Liver (tissue), 3 donors: ENCODE measurements around the gene PTTG1IP.

ENCODE experiments used
- CTCF ChIP-seq: fragments of 150-350 bp; IDR thresholded peaks from 2 replicates; pipeline ENCODE4 v1.5.1; 2017; ENCODE audit warnings: improper control_type of control experiment, low read depth, low read length; ENCODE audit not compliant: missing input control
- FOXA1 ChIP-seq: IDR thresholded peaks from 2 replicates; pipeline ENCODE4 v1.6.1; 2016; ENCODE audit warnings: antibody characterized with exemption
- GABPA ChIP-seq, 2 donors: IDR thresholded peaks in 1 of 2; conservative IDR thresholded peaks in 1 of 2; 2 replicates each; pipeline ENCODE4 v1.6.1; 2016; ENCODE audit warnings: antibody characterized with exemption in 2 of 2, mild to moderate bottlenecking in 1 of 2, moderate library complexity in 1 of 2
- MAX ChIP-seq: IDR thresholded peaks from 2 replicates; pipeline ENCODE4 v1.6.1; 2016; ENCODE audit warnings: antibody characterized with exemption
- RAD21 ChIP-seq, 2 donors: IDR thresholded peaks; 2 replicates each; pipeline ENCODE4 v1.6.1; 2016; ENCODE audit warnings: antibody characterized with exemption in 2 of 2, mild to moderate bottlenecking in 2 of 2
- RXRA ChIP-seq, 2 donors: IDR thresholded peaks; 2 replicates each; pipeline ENCODE4 v1.6.1; 2017 to 2018; ENCODE audit warnings: antibody characterized with exemption in 2 of 2, mild to moderate bottlenecking in 1 of 2
- TAF1 ChIP-seq: conservative IDR thresholded peaks from 2 replicates; pipeline ENCODE4 v1.6.1; 2016; ENCODE audit warnings: antibody characterized with exemption, mild to moderate bottlenecking
- YY1 ChIP-seq: IDR thresholded peaks from 2 replicates; pipeline ENCODE4 v1.6.1; 2016; ENCODE audit warnings: antibody characterized with exemption, mild to moderate bottlenecking
- TF ChIP-seq, protein P1 (sequence below): IDR thresholded peaks from 2 replicates; pipeline ENCODE4 v1.6.1; 2016; ENCODE audit warnings: antibody characterized with exemption, mild to moderate bottlenecking
- donor health status: healthy.
- donor health status: healthy.

- TF ChIP-seq MAX = no peak
- TF ChIP-seq RXRA (IDR thresholded peaks at IDR 0.05) = no peak
- no peak for TF ChIP-seq CTCF
- TF ChIP-seq RAD21 (IDR thresholded peaks at IDR 0.05) = no peak
- no peak for TF ChIP-seq YY1
- no peak for TF ChIP-seq TAF1
- TF ChIP-seq, protein P1, sequence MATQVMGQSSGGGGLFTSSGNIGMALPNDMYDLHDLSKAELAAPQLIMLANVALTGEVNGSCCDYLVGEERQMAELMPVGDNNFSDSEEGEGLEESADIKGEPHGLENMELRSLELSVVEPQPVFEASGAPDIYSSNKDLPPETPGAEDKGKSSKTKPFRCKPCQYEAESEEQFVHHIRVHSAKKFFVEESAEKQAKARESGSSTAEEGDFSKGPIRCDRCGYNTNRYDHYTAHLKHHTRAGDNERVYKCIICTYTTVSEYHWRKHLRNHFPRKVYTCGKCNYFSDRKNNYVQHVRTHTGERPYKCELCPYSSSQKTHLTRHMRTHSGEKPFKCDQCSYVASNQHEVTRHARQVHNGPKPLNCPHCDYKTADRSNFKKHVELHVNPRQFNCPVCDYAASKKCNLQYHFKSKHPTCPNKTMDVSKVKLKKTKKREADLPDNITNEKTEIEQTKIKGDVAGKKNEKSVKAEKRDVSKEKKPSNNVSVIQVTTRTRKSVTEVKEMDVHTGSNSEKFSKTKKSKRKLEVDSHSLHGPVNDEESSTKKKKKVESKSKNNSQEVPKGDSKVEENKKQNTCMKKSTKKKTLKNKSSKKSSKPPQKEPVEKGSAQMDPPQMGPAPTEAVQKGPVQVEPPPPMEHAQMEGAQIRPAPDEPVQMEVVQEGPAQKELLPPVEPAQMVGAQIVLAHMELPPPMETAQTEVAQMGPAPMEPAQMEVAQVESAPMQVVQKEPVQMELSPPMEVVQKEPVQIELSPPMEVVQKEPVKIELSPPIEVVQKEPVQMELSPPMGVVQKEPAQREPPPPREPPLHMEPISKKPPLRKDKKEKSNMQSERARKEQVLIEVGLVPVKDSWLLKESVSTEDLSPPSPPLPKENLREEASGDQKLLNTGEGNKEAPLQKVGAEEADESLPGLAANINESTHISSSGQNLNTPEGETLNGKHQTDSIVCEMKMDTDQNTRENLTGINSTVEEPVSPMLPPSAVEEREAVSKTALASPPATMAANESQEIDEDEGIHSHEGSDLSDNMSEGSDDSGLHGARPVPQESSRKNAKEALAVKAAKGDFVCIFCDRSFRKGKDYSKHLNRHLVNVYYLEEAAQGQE = no peak
- no peak for TF ChIP-seq GABPA (IDR thresholded peaks at IDR 0.05 in 1 of 2, conservative IDR thresholded peaks at IDR 0.05 in 1 of 2)
- no peak for TF ChIP-seq FOXA1
Observed at GRCh38 chr21:44850905-44851657, 22.4 kb downstream of the PTTG1IP start.
